GM23338 (cell line): ENCODE data around the gene HAUS5. TPM values are rescaled to one million over a fixed set of nuclear protein-coding genes. Genes with fewer than 3 reads are reported as not detected.

Experiments used
- ATAC-seq: fragments of 200-7000 bp; cut with Tn5 transposase; 3 replicates; pipeline ENCODE4 v1.9.1; 2020
- DNase-seq: peaks from one replicate; pipeline ENCODE4 v3.0.0-alpha.2; 2015; ENCODE audit warnings: low spot score
- H2AFZ ChIP-seq: fragments of 200-600 bp; sonication (generic); 2 replicates; pipeline ENCODE4 v1.8.0; 2016; ENCODE audit warnings: antibody characterized with exemption, mild to moderate bottlenecking, moderate library complexity
- H3F3A ChIP-seq: fragments of 200-600 bp; sonication (generic); replicated peaks from 2 replicates; pipeline ENCODE4 v1.8.0; 2017; ENCODE audit warnings: antibody characterized with exemption, mixed run types, low read depth
- H3K27ac ChIP-seq: fragments of 200-600 bp; sonication (generic); 2 replicates; pipeline ENCODE4 v1.6.1; 2016; ENCODE audit warnings: low read depth
- H3K27me3 ChIP-seq: fragments of 200-600 bp; sonication (generic); 2 replicates; pipeline ENCODE4 v1.8.0; 2016; ENCODE audit warnings: mild to moderate bottlenecking, mixed run types, moderate library complexity; ENCODE audit not compliant: insufficient read depth
- H3K36me3 ChIP-seq: fragments of 200-600 bp; sonication (generic); 2 replicates; pipeline ENCODE4 v1.8.0; 2016; ENCODE audit warnings: mild to moderate bottlenecking; ENCODE audit not compliant: insufficient read depth
- H3K4me1 ChIP-seq: fragments of 200-600 bp; sonication (generic); 2 replicates; pipeline ENCODE4 v1.8.0; 2016; ENCODE audit warnings: mild to moderate bottlenecking, moderate library complexity; ENCODE audit not compliant: insufficient read depth
- H3K4me2 ChIP-seq: fragments of 200-600 bp; sonication (generic); 2 replicates; pipeline ENCODE4 v1.7.1; 2017; ENCODE audit warnings: mixed run types
- H3K4me3 ChIP-seq: fragments of 200-600 bp; sonication (generic); 2 replicates; pipeline ENCODE4 v1.6.1; 2016; ENCODE audit warnings: mixed run types
- H3K79me2 ChIP-seq: fragments of 200-600 bp; sonication (generic); replicated peaks from 2 replicates; pipeline ENCODE4 v1.8.0; 2017; ENCODE audit warnings: mild to moderate bottlenecking; ENCODE audit not compliant: insufficient read depth
- H3K9me2 ChIP-seq: fragments of 200-600 bp; sonication (generic); 2 replicates; pipeline ENCODE4 v1.8.0; 2017; ENCODE audit not compliant: insufficient read depth
- H4K20me1 ChIP-seq: fragments of 200-600 bp; sonication (generic); replicated peaks from 2 replicates; pipeline ENCODE4 v1.8.0; 2017; ENCODE audit warnings: mild to moderate bottlenecking; ENCODE audit not compliant: insufficient read depth
- H3K27ac Mint-ChIP-seq: 2 replicates; pipeline ENCODE4 v1.8.0; 2020; ENCODE audit warnings: inconsistent platforms, mild to moderate bottlenecking, moderate library complexity, mixed read lengths
- H3K27me3 Mint-ChIP-seq: 3 replicates; pipeline ENCODE4 v1.8.0; 2022; ENCODE audit warnings: low read depth, mild to moderate bottlenecking, moderate library complexity, mixed read lengths, inconsistent platforms; ENCODE audit not compliant: insufficient read depth, poor library complexity
- H3K36me3 Mint-ChIP-seq: 3 replicates; pipeline ENCODE4 v1.8.0; 2021; ENCODE audit warnings: low read depth, mild to moderate bottlenecking, inconsistent platforms, moderate library complexity, mixed read lengths
- H3K4me1 Mint-ChIP-seq: 3 replicates; pipeline ENCODE4 v1.8.0; 2020; ENCODE audit warnings: mild to moderate bottlenecking, inconsistent platforms, mixed read lengths
- H3K4me3 Mint-ChIP-seq: 3 replicates; pipeline ENCODE4 v1.8.0; 2021; ENCODE audit warnings: moderate library complexity, mild to moderate bottlenecking, inconsistent platforms, mixed read lengths
- H3K9me3 Mint-ChIP-seq: 3 replicates; pipeline ENCODE4 v1.8.0; 2020; ENCODE audit warnings: moderate library complexity, mild to moderate bottlenecking, inconsistent platforms, mixed read lengths
- CREB1 ChIP-seq: fragments of 250-450 bp; sonication (Bioruptor Pico); IDR thresholded peaks from 2 replicates; pipeline ENCODE4 v1.5.0; 2020; ENCODE audit warnings: low read depth, mild to moderate bottlenecking, moderate library complexity
- ETS1 ChIP-seq: IDR thresholded peaks from 2 replicates; pipeline ENCODE4 v1.6.1; 2016; ENCODE audit warnings: antibody characterized with exemption
- JUNB ChIP-seq: IDR thresholded peaks from one replicate; pipeline ENCODE4 v1.6.1; 2016; ENCODE audit warnings: antibody characterized with exemption; ENCODE audit not compliant: unreplicated experiment
- ZNF462 ChIP-seq: fragments of 250-450 bp; sonication (Bioruptor Pico); IDR thresholded peaks from 2 replicates; pipeline ENCODE4 v1.5.0; 2020; ENCODE audit warnings: mild to moderate bottlenecking, moderate library complexity
- polyA plus RNA-seq: library from polyadenylated mRNA; unstranded; fragments of >200 nt; fragmentation: Nextera tagmentation; extraction: Ambion mirVana; gene quantifications from 2 replicates; pipeline ENCODE4 v1.2.1, GENCODE V29; 2016
- total RNA-seq: library from RNA; depleted of rRNA; stranded (reverse); fragments of >200 nt; shearing (Covaris generic); gene quantifications from 2 replicates; pipeline ENCODE4 v1.2.3, GENCODE V29; 2014

Gene HAUS5
- total and polyA plus RNA-seq, 2 experiments from 2014 or later: 21.9 to 23.2 TPM

GRCh38 chr19:35566738-35567137 lies 45.8 kb upstream of the HAUS5 start (continued):
- TF ChIP-seq ZNF462: no peak
- TF ChIP-seq CREB1 (CRISPR knock-in tag): no peak
- TF ChIP-seq JUNB: no peak

- H3K4me1 Mint-ChIP-seq: peaks cover 12% of the 10 kb centered on the region; the same call in 2 of the 3 replicates
- H3K4me3 Mint-ChIP-seq: no peak overlapping the region
- no peaks in the 10 kb centered on the region; the same call in 2 of the 3 replicates for H3K9me3 Mint-ChIP-seq
- Histone ChIP-seq H3K27ac (no peak overlapping the region), H3K36me3 (no peaks in the 10 kb centered on the region), H3K79me2 (no peaks in the 10 kb centered on the region), H3K27me3 (no peaks in the 10 kb centered on the region), H4K20me1 (no peaks in the 10 kb centered on the region), H3K9me2 (no peaks in the 10 kb centered on the region), H2AFZ (no peak overlapping the region), H3K4me3 (no peak overlapping the region), H3K4me1 (no peaks in the 10 kb centered on the region), H3F3A (no peaks in the 10 kb centered on the region), H3K4me2 (no peak overlapping the region)
- no peak overlapping the region for H3K27ac Mint-ChIP-seq
- DNase-seq (no peak), ATAC-seq (no peak; the same call in 1 of the 3 replicates)
- no peaks in the 10 kb centered on the region for H3K36me3 Mint-ChIP-seq
- no peaks in the 10 kb centered on the region for H3K27me3 Mint-ChIP-seq
- no peak for TF ChIP-seq ZNF462
- no peak for TF ChIP-seq ETS1
- no peak for TF ChIP-seq JUNB
Measured at GRCh38 chr19:35569281-35569781, 43.2 kb upstream of the HAUS5 start.
